Measurements from ENCODE around the gene ZNF77.
"Not testable (repeated sequence)": the region's sequence is repeated elsewhere in the genome, so short reads cannot be mapped to it uniquely, and the experiment has no call there.

ZNF77 gene

DNA sequence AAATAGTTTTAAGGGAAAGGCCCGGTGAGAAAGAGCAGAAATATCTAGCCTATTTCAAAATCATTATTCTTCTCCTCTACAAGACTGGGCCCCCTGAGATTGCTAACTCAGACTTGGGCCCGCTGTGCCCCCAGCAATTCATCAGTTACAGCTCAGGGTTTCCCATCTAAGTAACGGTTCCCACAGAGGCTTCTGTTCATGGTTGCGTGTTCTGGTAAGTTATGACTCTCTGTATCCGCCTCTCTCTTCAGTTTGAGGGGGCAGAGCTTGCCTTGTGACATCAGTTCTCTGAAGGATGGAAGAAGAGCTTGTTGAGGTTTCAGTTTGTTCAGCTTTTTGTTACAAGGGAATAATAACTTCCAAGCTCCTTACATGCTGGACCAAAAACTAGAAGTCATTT is 32.5 kb downstream of the ZNF77 start:
- H3K9me3 ChIP-seq (ENCODE audit: low read length), result no peaks in the 10 kb centered on the region
- no peaks in the 10 kb centered on the region; the same call in 1 of the 2 replicates for H3K36me3 ChIP-seq (ENCODE audit: insufficient read depth, low read length)
- TF ChIP-seq, protein P1, sequence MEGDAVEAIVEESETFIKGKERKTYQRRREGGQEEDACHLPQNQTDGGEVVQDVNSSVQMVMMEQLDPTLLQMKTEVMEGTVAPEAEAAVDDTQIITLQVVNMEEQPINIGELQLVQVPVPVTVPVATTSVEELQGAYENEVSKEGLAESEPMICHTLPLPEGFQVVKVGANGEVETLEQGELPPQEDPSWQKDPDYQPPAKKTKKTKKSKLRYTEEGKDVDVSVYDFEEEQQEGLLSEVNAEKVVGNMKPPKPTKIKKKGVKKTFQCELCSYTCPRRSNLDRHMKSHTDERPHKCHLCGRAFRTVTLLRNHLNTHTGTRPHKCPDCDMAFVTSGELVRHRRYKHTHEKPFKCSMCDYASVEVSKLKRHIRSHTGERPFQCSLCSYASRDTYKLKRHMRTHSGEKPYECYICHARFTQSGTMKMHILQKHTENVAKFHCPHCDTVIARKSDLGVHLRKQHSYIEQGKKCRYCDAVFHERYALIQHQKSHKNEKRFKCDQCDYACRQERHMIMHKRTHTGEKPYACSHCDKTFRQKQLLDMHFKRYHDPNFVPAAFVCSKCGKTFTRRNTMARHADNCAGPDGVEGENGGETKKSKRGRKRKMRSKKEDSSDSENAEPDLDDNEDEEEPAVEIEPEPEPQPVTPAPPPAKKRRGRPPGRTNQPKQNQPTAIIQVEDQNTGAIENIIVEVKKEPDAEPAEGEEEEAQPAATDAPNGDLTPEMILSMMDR (IDR thresholded peaks at IDR 0.05; ENCODE audit: low read length), result no peak
- TF ChIP-seq EZH2 (IDR thresholded peaks at IDR 0.05; ENCODE audit: borderline replicate concordance, low read length), result no peak
- H3F3A ChIP-seq (ENCODE audit: insufficient read depth, low read length), result no peaks in the 10 kb centered on the region
- no peaks in the 10 kb centered on the region; the same call in 1 of the 2 replicates for H3K27me3 ChIP-seq (ENCODE audit: insufficient read depth, low read length)
- no peak overlapping the region for H3K9ac ChIP-seq (ENCODE audit: low read length)
- H4K20me1 ChIP-seq (ENCODE audit: insufficient read depth, low read length), result no peaks in the 10 kb centered on the region
- no peaks in the 10 kb centered on the region for H3K4me1 ChIP-seq (ENCODE audit: insufficient read depth, low read length, severe bottlenecking)
- H3K9me2 ChIP-seq (ENCODE audit: low read depth, low read length), result no peaks in the 10 kb centered on the region
- H3K79me2 ChIP-seq (ENCODE audit: insufficient read depth, low read length), result no peaks in the 10 kb centered on the region
- no peak overlapping the region for H3K27ac ChIP-seq (ENCODE audit: low read depth, low read length, poor library complexity, severe bottlenecking)
- no peak overlapping the region for H3K4me3 ChIP-seq (ENCODE audit: low read depth, low read length, poor library complexity, severe bottlenecking)
- no peak overlapping the region for H2AFZ ChIP-seq (ENCODE audit: low read length)
- no peak overlapping the region for H3K4me2 ChIP-seq (ENCODE audit: low read length)

DNA sequence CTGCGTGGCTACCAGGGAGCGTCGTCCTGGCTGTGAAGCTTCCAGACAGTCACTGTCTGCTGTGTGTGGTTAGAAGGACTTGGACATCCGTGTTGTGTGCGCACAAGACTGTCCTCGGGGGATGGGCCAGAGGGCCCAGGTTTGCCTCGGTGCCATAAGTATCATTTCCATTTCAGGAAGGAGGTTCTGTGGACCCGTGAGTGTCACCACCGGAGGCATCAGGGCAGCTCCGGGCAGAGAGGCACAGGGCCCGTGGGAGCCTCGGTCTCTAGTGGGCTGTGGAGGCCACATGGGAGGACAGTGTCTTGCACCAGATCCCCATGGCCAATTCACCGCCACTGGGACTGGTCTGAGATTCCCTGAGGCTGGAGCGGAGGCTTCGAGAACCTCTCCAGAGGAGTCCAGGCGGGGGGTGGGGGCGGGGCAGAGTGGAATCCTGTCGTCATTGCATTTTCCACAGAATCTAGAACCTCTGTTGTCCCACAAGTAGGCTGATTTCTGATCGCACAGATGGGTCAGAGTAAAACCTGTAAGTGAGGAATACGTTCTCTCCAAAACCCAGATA is 38.1 kb downstream of the ZNF77 start:
- H3K36me3 ChIP-seq (ENCODE audit: insufficient read depth, low read length), result no peaks in the 10 kb centered on the region
- no peak for TF ChIP-seq EZH2 (IDR thresholded peaks at IDR 0.05; ENCODE audit: borderline replicate concordance, low read length)
- TF ChIP-seq, protein P1 (IDR thresholded peaks at IDR 0.05; ENCODE audit: low read length), result no peak
- no peak overlapping the region for H2AFZ ChIP-seq (ENCODE audit: low read length)
- no peak overlapping the region for H3K9ac ChIP-seq (ENCODE audit: low read length)
- no peak overlapping the region for H3K4me2 ChIP-seq (ENCODE audit: low read length)
- H3K9me3 ChIP-seq (ENCODE audit: low read length), result no peaks in the 10 kb centered on the region
- no peaks in the 10 kb centered on the region for H3K79me2 ChIP-seq (ENCODE audit: insufficient read depth, low read length)
- no peaks in the 10 kb centered on the region for H3K4me1 ChIP-seq (ENCODE audit: insufficient read depth, low read length, severe bottlenecking)
- no peak overlapping the region for H3K4me3 ChIP-seq (ENCODE audit: low read depth, low read length, poor library complexity, severe bottlenecking)
- H4K20me1 ChIP-seq (ENCODE audit: insufficient read depth, low read length), result no peaks in the 10 kb centered on the region
- H3K27me3 ChIP-seq (ENCODE audit: insufficient read depth, low read length), result no peaks in the 10 kb centered on the region; the same call in 1 of the 2 replicates
- H3K27ac ChIP-seq (ENCODE audit: low read depth, low read length, poor library complexity, severe bottlenecking), result no peak overlapping the region
- no peaks in the 10 kb centered on the region for H3F3A ChIP-seq (ENCODE audit: insufficient read depth, low read length)
- no peaks in the 10 kb centered on the region for H3K9me2 ChIP-seq (ENCODE audit: low read depth, low read length)

DNA sequence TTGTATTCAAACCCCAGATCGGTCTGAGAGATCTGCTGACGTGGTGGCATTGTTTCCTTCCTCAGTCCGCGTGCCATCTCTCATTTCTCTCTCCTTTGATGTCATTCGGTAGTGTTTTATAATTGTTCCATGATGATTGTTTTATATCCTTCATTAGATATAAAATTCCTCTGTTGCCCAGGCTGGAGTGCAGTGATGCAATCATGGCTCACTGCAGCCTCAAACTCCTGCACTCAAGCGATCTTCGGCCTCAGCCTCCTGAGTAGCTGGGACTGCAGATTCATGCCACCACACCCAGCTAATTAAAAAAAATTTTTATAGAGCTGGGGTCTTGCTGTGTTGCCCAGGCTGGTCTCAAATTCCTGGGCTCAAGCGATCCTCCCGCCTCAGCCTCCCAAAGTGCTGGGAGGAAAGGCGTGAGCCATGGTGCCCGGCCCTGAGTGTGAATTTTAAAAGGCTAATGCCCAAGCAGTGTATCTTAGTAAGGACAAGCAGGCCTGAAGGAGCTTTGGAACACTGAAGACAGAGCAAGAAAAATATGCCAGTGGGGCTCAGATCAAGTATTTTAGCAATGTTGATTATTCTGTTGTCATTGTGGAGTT is 38.8 kb downstream of the ZNF77 start:
- no peaks in the 10 kb centered on the region for H3K4me1 ChIP-seq (ENCODE audit: insufficient read depth, low read length, severe bottlenecking)
- H3K9me3 ChIP-seq (ENCODE audit: low read length), result no peaks in the 10 kb centered on the region
- no peak overlapping the region for H2AFZ ChIP-seq (ENCODE audit: low read length)
- no peaks in the 10 kb centered on the region for H3K36me3 ChIP-seq (ENCODE audit: insufficient read depth, low read length)
- H3F3A ChIP-seq (ENCODE audit: insufficient read depth, low read length), result no peaks in the 10 kb centered on the region
- H3K4me3 ChIP-seq (ENCODE audit: low read depth, low read length, poor library complexity, severe bottlenecking), result no peak overlapping the region
- H4K20me1 ChIP-seq (ENCODE audit: insufficient read depth, low read length), result no peaks in the 10 kb centered on the region
- no peak overlapping the region for H3K4me2 ChIP-seq (ENCODE audit: low read length)
- H3K27ac ChIP-seq (ENCODE audit: low read depth, low read length, poor library complexity, severe bottlenecking), result no peak overlapping the region
- H3K27me3 ChIP-seq (ENCODE audit: insufficient read depth, low read length), result no peaks in the 10 kb centered on the region; the same call in 1 of the 2 replicates
- H3K79me2 ChIP-seq (ENCODE audit: insufficient read depth, low read length), result no peaks in the 10 kb centered on the region
- TF ChIP-seq, protein P1 (IDR thresholded peaks at IDR 0.05; ENCODE audit: low read length), result no peak
- no peak overlapping the region for H3K9ac ChIP-seq (ENCODE audit: low read length)
- H3K9me2 ChIP-seq (ENCODE audit: low read depth, low read length), result no peaks in the 10 kb centered on the region

DNA sequence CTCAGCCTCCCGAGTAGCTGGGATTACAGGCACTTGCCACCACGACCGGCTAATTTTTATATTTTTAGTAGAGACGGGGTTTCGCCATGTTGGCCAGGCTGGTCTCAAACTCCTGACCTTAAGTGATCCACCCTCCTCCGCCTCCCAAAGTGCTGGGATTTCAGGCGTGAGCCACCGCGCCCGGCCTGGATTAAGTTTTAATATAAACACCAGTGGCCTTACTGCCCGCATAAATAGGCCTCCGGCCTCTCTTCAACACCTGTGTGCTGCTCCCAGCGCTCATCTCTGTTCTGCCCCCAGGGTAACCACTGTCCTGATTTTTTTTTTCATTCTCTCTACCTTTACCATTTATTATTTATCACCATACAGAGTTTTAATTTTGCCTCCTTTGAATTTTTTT is 41.4 kb downstream of the ZNF77 start:
- not testable (repeated sequence) for H3K36me3 ChIP-seq (ENCODE audit: insufficient read depth, low read length); H3K79me2 ChIP-seq (ENCODE audit: insufficient read depth, low read length); H4K20me1 ChIP-seq (ENCODE audit: insufficient read depth, low read length); H3K4me3 ChIP-seq (ENCODE audit: low read depth, low read length, poor library complexity, severe bottlenecking); H3K9ac ChIP-seq (ENCODE audit: low read length); H3K4me1 ChIP-seq (ENCODE audit: insufficient read depth, low read length, severe bottlenecking); H3F3A ChIP-seq (ENCODE audit: insufficient read depth, low read length); H3K27me3 ChIP-seq (ENCODE audit: insufficient read depth, low read length); H3K27ac ChIP-seq (ENCODE audit: low read depth, low read length, poor library complexity, severe bottlenecking); H3K9me3 ChIP-seq (ENCODE audit: low read length); H3K4me2 ChIP-seq (ENCODE audit: low read length); H3K9me2 ChIP-seq (ENCODE audit: low read depth, low read length); H2AFZ ChIP-seq (ENCODE audit: low read length)

All from OCI-LY1 (cell line).